ENCODE measurements around the gene RPL13A. TPM values are rescaled to one million over a fixed set of nuclear protein-coding genes. Genes with fewer than 3 reads are reported as not detected.

The RPL13A gene
- total RNA-seq, 3 donors from 2014 or later, result 4,599 to 4,940 (median 4,852) TPM

DNA sequence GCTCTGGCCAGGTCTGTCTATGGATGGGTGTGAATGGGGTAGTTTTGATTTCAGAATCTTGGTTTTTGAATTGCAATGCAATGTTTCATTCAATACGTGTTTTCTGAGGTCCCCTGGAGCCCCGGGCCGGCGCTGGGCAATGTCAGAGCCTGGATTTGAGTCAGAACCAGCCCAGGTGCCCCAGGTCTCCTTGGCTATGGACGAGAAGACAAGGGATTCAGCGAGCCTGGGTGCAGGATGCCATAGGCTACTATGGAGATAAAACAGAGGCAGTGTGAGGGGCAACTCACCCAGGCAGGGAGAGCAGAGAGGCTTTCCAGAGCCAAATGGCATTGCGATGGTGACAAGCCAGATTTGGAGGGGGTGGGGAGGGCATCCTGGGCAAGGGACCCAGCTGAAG, 1.2 kb upstream of the RPL13A start:
- no peaks in the 10 kb centered on the region for H3K9me3 Mint-ChIP-seq
- DNase-seq (no peak), ATAC-seq (no peak)
- peaks cover 47% of the 10 kb centered on the region for H3K36me3 Mint-ChIP-seq (ENCODE audit: insufficient read depth)
- H3K27me3 Mint-ChIP-seq (ENCODE audit: low read depth), result no peaks in the 10 kb centered on the region
- H3K4me3 Mint-ChIP-seq, result peak overlapping the region; percentile 12
- H3K4me1 Mint-ChIP-seq (ENCODE audit: low read depth), result peaks cover 20% of the 10 kb centered on the region

DNA sequence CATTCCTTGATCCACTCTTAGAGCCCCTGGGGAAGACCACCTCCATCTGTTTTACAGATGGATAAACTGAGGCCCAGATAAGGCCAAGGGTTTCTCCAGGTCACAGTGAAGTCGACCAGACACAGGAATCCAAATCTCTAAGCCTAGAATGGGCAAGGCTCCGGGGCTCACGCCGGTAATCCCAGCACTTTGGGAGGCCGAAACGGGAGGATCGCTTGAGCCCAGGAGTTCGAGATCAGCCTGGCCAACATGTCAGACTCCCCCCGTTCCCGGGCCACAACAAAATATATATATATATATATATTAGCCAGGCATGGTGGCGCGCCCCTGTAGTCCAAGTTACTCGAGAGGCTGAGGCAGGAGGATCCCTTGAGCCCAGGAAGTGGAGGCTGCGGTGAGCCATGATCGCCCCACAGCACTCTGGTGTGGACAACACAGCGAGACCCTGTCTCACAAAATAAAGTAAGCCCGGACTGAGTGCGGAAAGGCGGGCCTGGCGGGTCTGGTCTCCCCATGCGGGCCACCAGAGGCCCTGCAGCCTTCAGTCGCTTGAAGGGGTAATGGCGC, 615 bp upstream of the RPL13A start:
- Mint-ChIP-seq H3K9me3 (no peaks in the 10 kb centered on the region), H3K4me3 (peak overlapping the region; percentile 97)

DNA sequence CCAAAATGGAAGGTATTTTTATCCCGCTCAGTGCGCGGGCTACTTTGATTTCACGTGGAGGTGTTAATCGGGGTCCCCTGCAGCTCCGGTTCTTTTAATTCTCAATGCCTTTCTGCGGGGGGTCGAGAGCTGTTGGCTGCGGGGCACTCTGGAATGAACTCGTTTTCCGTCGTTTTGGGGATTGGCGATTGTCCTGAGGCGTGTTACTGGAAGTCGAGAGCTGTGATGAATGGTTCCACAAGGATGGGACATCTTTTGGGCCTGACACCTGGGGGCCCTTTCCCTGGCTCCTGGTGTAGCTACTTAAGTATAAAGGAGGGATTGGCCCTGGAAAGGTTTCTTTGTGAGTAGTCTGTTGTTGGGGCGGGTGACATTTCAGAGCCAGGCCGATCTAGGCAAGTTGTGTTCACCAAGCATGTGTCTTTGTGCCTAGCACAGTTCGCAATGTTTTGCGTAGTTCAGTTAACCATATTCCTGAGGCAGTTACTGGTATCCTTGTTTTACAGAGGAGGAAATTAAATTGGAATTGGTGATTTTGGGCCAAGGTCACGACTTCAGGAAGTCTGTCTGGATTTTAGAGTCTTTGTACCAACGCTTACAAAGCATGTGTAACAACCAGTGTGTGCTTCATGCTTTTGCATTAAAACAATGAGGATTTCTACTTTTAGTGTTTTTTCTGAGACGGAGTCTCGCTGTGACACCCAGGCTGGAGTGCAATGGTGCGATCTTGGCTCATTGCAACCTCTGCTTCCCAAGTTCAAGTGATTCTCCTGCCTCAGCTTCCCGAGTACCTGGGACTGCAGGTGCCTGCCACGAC, 846 bp downstream of the RPL13A start:
- H3K36me3 Mint-ChIP-seq (ENCODE audit: insufficient read depth), result peaks cover 60% of the 10 kb centered on the region
- H3K27me3 Mint-ChIP-seq (ENCODE audit: low read depth), result no peaks in the 10 kb centered on the region
- ATAC-seq (no peak), DNase-seq (no peak)
- no peaks in the 10 kb centered on the region for H3K9me3 Mint-ChIP-seq
- H3K4me3 Mint-ChIP-seq, result peak overlapping the region; percentile 97
- peaks cover 34% of the 10 kb centered on the region for H3K4me1 Mint-ChIP-seq (ENCODE audit: low read depth)

More for the DNA sequence above, 615 bp upstream of the RPL13A start:
- Mint-ChIP-seq H3K4me1 (ENCODE audit: low read depth) (peaks cover 22% of the 10 kb centered on the region), H3K36me3 (ENCODE audit: insufficient read depth) (peaks cover 52% of the 10 kb centered on the region), H3K27me3 (ENCODE audit: low read depth) (no peaks in the 10 kb centered on the region)
- ATAC-seq (no peak), DNase-seq (no peak)

DNA sequence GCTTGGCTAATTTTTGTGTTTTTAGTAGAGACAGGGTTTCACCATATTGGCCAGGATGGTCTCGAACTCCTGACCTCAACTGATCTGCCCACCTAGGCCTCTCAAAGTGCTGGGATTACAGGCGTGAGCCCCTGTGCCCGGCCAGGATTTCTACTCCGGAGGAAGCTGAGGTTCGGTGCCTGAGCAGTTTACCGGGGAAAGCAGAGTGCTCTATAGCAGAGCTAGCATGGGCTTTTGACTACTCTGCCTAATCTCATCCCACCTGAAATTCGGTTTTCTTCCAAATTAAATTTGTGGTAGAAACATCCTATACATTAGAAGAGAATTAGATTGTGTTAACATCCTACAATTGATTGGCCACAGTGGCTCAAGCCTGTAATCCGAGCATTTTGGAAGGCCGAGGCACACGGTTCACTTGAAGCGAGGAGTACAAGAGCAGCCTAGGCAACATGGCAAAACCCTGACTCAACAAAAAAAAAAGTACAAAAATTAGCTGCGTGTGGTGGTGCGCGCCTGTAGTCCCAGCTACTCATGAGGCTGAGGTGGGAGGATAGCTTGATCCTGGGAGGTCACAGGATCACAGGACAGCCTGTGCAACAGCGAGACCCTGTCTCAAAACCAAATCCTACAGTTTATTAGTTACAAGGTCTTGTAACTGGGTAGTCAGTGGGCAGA, 1.6 kb downstream of the RPL13A start:
- ATAC-seq (no peak), DNase-seq (no peak)
- Mint-ChIP-seq H3K9me3 (no peaks in the 10 kb centered on the region), H3K27me3 (ENCODE audit: low read depth) (no peaks in the 10 kb centered on the region), H3K36me3 (ENCODE audit: insufficient read depth) (peaks cover 60% of the 10 kb centered on the region), H3K4me3 (peak overlapping the region; percentile 97), H3K4me1 (ENCODE audit: low read depth) (peaks cover 37% of the 10 kb centered on the region)

DNA sequence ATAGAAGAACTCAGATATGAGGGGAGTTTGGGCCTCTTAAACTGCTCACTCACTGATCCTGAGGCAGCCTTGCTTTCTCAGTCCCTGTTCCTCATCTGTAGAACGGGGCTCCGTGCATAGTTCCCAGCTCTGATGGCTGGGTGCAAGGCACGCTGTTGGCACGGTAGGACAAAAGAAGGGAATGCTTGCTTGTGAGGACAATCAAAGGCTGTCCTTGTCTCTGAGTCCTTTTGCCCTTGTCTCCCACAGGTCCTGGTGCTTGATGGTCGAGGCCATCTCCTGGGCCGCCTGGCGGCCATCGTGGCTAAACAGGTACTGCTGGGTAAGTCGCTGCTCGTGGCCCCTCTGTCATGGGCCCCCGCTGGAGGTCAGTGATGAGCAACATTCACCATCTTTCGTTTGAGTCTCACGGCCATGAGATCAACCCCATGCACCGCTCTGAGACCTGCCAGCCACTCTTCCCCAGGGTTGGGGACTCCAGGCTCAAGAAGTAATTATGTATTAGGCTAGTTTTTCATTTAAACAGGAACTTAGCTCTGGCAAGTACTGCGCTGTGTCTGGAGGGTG, 2.3 kb downstream of the RPL13A start:
- peaks cover 60% of the 10 kb centered on the region for H3K36me3 Mint-ChIP-seq (ENCODE audit: insufficient read depth)
- H3K27me3 Mint-ChIP-seq (ENCODE audit: low read depth), result no peaks in the 10 kb centered on the region
- H3K4me1 Mint-ChIP-seq (ENCODE audit: low read depth), result peaks cover 37% of the 10 kb centered on the region
- peak overlapping the region; percentile 97 for H3K4me3 Mint-ChIP-seq
- ATAC-seq, result peak in 1 of 2 donors; percentile 1
- no peaks in the 10 kb centered on the region for H3K9me3 Mint-ChIP-seq
- DNase-seq, result no peak

DNA sequence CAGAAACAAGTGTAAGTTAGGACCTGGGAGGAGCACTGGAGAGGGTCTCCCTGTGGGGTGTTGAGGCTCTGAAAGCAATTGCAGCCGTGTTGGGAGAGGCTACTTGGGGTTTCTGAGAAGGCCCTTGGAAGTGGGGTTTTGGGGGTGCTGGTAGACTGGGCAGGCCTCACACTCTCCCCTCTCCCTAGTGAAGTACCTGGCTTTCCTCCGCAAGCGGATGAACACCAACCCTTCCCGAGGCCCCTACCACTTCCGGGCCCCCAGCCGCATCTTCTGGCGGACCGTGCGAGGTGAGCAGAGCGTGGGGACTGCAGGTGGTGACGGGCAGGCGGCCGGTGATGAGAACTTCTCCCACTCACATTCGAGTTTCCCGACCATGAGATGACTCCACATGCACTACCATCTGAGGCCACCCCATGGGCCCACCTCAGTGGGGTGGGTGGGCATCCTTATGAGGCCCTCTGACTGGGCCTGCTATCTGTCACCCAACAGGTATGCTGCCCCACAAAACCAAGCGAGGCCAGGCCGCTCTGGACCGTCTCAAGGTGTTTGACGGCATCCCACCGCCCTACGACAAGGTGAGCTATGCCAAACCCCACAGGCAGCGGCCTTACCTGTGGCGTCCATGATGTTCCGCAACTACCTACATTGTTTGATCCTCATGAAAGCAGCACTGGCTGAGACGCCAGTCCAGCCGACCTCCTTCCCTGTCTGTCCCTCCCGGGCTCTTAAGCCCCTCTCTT, 3.0 kb downstream of the RPL13A start:
- Mint-ChIP-seq H3K4me1 (ENCODE audit: low read depth) (peaks cover 41% of the 10 kb centered on the region), H3K4me3 (peak overlapping the region; percentile 97), H3K36me3 (ENCODE audit: insufficient read depth) (peaks cover 60% of the 10 kb centered on the region), H3K9me3 (no peaks in the 10 kb centered on the region), H3K27me3 (ENCODE audit: low read depth) (no peaks in the 10 kb centered on the region)
- DNase-seq (no peak), ATAC-seq (no peak)

DNA sequence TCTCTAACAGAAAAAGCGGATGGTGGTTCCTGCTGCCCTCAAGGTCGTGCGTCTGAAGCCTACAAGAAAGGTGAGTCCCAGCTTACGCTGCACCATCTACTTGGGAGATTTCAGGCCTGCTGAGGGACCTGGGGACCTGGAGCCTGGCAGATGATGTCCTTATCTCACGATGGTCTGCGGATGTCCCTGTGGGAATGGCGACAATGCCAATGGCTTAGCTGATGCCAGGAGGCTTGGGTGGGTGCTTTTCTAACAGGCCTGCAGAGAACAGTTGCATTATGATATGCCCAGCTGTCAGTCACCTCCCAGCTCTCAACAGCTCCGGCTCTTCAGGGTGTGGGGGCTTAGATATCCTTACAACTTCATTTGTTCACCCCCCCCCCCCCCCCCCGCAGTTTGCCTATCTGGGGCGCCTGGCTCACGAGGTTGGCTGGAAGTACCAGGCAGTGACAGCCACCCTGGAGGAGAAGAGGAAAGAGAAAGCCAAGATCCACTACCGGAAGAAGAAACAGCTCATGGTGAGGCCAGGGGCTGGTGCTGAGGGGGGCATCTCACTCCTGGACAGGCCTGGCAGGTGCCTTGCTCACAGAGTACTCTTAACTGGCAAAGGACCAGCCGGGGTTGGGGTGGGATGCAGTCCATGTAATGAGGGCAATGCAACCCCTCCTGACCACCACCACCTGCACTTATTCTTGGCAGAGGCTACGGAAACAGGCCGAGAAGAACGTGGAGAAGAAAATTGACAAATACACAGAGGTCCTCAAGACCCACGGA, 3.8 kb downstream of the RPL13A start:
- Mint-ChIP-seq H3K4me1 (ENCODE audit: low read depth) (peaks cover 44% of the 10 kb centered on the region), H3K27me3 (ENCODE audit: low read depth) (no peaks in the 10 kb centered on the region), H3K36me3 (ENCODE audit: insufficient read depth) (peaks cover 55% of the 10 kb centered on the region), H3K9me3 (no peaks in the 10 kb centered on the region), H3K4me3 (peak overlapping the region; percentile 97)
- ATAC-seq (no peak), DNase-seq (no peak)

DNA sequence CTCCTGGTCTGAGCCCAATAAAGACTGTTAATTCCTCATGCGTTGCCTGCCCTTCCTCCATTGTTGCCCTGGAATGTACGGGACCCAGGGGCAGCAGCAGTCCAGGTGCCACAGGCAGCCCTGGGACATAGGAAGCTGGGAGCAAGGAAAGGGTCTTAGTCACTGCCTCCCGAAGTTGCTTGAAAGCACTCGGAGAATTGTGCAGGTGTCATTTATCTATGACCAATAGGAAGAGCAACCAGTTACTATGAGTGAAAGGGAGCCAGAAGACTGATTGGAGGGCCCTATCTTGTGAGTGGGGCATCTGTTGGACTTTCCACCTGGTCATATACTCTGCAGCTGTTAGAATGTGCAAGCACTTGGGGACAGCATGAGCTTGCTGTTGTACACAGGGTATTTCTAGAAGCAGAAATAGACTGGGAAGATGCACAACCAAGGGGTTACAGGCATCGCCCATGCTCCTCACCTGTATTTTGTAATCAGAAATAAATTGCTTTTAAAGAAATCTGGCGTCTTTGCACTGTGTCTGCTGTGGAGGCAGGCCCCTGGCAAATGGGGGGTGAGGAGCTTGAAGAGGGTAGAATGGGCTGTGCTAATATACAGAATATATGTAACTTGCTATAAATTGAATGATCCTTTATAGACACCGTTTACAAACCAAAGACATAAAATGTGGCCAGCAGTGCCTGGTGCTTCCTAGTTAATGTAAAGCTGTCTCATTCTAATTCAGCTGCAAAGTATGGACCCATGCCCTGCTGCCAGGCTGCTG, 4.6 kb downstream of the RPL13A start:
- ATAC-seq (no peak), DNase-seq (no peak)
- Mint-ChIP-seq H3K27me3 (ENCODE audit: low read depth) (no peaks in the 10 kb centered on the region), H3K36me3 (ENCODE audit: insufficient read depth) (peaks cover 59% of the 10 kb centered on the region), H3K4me1 (ENCODE audit: low read depth) (peaks cover 42% of the 10 kb centered on the region), H3K9me3 (no peaks in the 10 kb centered on the region), H3K4me3 (peak overlapping the region; percentile 97)

DNA sequence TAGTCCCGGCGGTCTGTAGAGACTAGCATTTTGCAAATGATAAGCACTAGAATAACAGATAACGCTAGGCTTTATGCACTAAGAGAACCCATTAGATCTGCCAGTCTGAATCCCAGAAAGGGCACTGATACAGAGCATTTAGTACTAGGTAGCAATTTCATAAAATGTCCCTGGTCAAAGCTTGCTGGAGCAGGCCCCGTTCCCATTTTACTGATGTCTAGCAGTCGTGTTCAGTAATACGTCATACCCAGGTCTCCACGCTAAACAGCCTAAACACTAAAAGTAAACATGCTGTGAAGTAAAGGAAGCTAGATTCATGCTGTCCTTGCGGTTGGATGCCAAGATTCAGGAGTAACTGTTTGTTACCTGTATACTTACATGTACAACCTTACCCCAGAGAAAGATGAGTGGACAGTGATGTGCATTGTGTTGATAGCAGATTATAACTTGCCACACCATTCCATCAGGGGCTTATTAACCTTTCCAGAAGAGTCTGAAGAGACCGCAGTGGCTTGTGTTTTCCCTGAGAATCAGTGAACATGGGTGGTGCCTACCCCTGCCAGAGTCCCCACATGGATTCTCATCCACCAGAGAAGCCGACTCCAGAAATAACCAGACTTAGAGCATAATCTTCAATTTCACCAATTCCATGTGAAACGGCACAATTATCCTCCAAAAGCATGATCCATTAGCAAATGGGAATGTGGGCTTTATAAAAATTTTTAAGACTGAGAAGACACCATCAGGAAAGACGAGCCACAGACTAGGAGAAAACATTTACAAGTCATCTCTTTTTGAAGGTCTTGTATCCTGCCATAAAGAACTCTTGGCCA, 5.4 kb downstream of the RPL13A start:
- no peaks in the 10 kb centered on the region for H3K9me3 Mint-ChIP-seq
- DNase-seq, result no peak
- H3K27me3 Mint-ChIP-seq (ENCODE audit: low read depth), result no peaks in the 10 kb centered on the region
- H3K4me1 Mint-ChIP-seq (ENCODE audit: low read depth), result peaks cover 46% of the 10 kb centered on the region
- ATAC-seq, result peak; percentile 3
- peaks cover 64% of the 10 kb centered on the region for H3K36me3 Mint-ChIP-seq (ENCODE audit: insufficient read depth)
- H3K4me3 Mint-ChIP-seq, result peak overlapping the region; percentile 49

DNA sequence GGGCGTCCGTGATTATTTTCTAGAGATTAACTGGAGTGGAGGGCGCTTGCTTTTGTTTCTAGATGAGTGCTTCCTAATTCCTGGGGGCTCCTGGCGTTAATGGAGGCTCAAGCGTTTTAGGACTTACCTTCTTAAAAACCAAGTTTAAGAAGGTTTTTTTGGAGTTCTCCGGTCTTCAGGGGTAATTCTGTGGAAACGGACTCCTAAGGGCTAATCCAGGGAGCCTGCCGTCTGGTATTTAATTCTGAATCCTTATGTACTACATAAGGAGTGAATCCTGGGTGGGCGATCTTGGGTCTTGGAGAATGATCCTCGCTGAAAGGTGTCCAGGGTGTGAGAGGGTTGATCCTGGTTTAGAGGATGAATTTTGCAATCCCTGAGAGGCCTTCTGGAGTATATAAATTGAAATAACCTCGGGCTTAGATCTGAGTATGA, 9.2 kb downstream of the RPL13A start:
- Mint-ChIP-seq H3K4me1 (ENCODE audit: low read depth) (peaks cover 59% of the 10 kb centered on the region), H3K4me3 (peak overlapping the region; percentile 98), H3K27me3 (ENCODE audit: low read depth) (no peaks in the 10 kb centered on the region), H3K9me3 (no peaks in the 10 kb centered on the region), H3K36me3 (ENCODE audit: insufficient read depth) (peaks cover 46% of the 10 kb centered on the region)
- ATAC-seq (no peak), DNase-seq (no peak)

DNA sequence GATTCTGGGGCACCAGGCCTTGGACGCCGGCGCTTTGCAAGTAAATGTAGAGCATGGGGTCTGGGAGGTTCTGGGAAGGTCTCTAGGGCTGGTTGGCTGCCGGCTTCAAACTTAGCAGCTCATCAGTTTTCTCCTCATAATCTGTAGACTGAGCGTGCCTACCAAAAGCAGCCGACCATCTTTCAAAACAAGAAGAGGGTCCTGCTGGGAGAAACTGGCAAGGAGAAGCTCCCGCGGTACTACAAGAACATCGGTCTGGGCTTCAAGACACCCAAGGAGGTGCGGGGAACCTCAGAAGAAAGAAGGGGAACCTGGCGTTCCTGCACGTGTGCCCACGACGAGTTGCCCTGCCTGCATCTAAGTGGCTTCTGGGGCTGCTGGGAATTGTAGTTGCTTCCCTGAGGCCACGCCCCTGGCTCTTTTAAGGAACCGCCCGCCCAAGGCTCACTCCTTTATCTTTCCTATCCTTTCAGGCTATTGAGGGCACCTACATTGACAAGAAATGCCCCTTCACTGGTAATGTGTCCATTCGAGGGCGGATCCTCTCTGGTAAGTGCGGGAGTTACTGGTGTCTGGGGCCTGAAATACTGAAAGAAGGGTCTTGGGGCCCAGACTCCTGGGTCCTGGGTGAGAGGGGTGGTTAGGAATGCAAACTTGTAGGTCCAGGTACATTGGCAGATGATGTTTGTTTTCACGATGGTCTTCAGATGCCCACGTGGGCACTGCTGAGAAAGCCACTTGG, 9.8 kb downstream of the RPL13A start:
- Mint-ChIP-seq H3K4me3 (peak overlapping the region; percentile 98), H3K4me1 (ENCODE audit: low read depth) (peaks cover 61% of the 10 kb centered on the region), H3K36me3 (ENCODE audit: insufficient read depth) (peaks cover 41% of the 10 kb centered on the region), H3K27me3 (ENCODE audit: low read depth) (no peaks in the 10 kb centered on the region), H3K9me3 (no peaks in the 10 kb centered on the region)
- ATAC-seq, result peak; percentile 4
- DNase-seq, result peak; percentile 66

DNA sequence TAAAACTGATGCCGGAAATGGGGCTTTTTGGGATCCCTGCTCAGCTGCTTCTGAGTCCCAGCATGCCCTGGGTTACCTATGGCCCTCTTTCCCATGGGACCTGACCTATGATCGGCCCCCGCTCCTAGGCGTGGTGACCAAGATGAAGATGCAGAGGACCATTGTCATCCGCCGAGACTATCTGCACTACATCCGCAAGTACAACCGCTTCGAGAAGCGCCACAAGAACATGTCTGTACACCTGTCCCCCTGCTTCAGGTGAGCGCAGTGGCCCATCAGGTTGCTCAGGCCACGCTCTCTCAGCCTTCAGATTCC, 10.3 kb downstream of the RPL13A start:
- DNase-seq, result no peak

More for the DNA sequence above, 10.3 kb downstream of the RPL13A start:
- Mint-ChIP-seq H3K9me3 (no peaks in the 10 kb centered on the region), H3K4me3 (peak overlapping the region; percentile 98), H3K27me3 (ENCODE audit: low read depth) (no peaks in the 10 kb centered on the region), H3K4me1 (ENCODE audit: low read depth) (peaks cover 61% of the 10 kb centered on the region), H3K36me3 (ENCODE audit: insufficient read depth) (peaks cover 35% of the 10 kb centered on the region)
- ATAC-seq, result no peak

All from activated T-cell treated with anti-CD3 and anti-CD28 coated beads, Interleukin-2, amount 50 U/mL, for 4 hours (primary cell).